Measurements from ENCODE around the gene CD177.

- no peak for TF ChIP-seq CTCF (IDR thresholded peaks at IDR 0.05)
- TF ChIP-seq POLR2A (IDR thresholded peaks at IDR 0.05): no peak
Measured at GRCh38 chr19:43409415-43409814, 55.9 kb downstream of the CD177 start.
